Mucosa of rectum (tissue), 2 donors: ENCODE data around the gene ANKRD22.

Experiments used
- H3K27ac ChIP-seq, 2 donors: one replicate each; pipeline ENCODE4 v1.7.0; 2013; ENCODE audit warnings: inconsistent platforms in 2 of 2, low read depth in 2 of 2, low read length in 2 of 2
- H3K27me3 ChIP-seq, 2 donors: one replicate each; pipeline ENCODE4 v1.7.0; 2013; ENCODE audit warnings: low read length in 2 of 2; ENCODE audit not compliant: control insufficient read depth in 2 of 2, insufficient read depth in 2 of 2
- H3K36me3 ChIP-seq, 2 donors: one replicate each; pipeline ENCODE4 v1.7.0; 2013; ENCODE audit warnings: low read length in 2 of 2; ENCODE audit not compliant: control insufficient read depth in 2 of 2, insufficient read depth in 2 of 2
- H3K4me1 ChIP-seq, 2 donors: one replicate each; pipeline ENCODE4 v1.7.0; 2013; ENCODE audit warnings: low read length in 2 of 2, mild to moderate bottlenecking in 1 of 2; ENCODE audit not compliant: control insufficient read depth in 2 of 2, insufficient read depth in 2 of 2
- H3K4me3 ChIP-seq, 2 donors: one replicate each; pipeline ENCODE4 v1.7.0; 2013; ENCODE audit warnings: low read length in 2 of 2
- H3K9ac ChIP-seq, 2 donors: one replicate each; pipeline ENCODE4 v1.7.0; 2013; ENCODE audit warnings: low read length in 2 of 2, low read depth in 1 of 2, mild to moderate bottlenecking in 1 of 2
- H3K9me3 ChIP-seq, 2 donors: one replicate each; pipeline ENCODE4 v1.7.0; 2013; ENCODE audit warnings: low read length in 2 of 2; ENCODE audit not compliant: control insufficient read depth in 2 of 2
- donor health status: healthy.
- donor health status: Normal muscosa, but diverticular disease.

The ANKRD22 gene

DNA sequence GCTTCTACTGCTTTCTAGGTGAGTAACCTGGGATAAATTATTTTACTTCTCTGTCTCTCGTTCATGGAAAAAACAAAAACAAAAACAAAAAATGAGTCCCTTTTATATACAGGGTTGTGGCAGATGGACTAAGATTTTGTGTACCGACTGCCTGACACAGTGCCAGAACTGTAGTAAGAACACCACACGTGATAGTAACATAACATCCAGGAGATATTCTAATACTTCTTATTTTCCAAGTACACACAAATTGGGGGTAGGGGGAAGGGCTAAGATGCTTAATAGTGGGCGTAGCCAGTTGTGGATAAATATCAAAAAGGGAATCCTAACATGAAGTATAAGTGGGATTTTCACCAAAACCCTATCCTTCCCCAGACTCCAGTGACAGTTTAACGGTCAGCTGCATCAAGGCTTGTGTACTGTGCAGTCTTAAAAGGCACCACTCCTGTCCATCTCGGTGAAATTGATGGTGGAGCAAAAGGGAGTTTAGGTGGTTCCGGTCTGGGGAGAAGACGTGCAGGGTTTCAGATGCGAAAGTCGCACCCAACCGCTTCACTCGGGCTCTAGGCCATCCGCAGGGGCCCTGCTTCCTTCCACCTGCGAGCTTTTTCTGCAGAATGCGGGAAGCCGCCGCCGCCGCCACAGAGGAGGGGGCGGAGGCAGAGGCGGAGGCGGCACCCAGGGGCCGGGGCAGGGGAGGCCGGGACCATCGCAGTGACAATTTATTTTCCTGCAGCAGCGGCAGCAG, 28.1 kb upstream of the ANKRD22 start, which contains the start of gene STAMBPL1:
TSS of gene STAMBPL1 (plus strand) at position 712 of the 748 bp plus-strand sequence. CDS start 21,464 bp downstream, outside the sequence.
- Histone ChIP-seq H3K36me3 (no peaks in the 10 kb centered on the region), H3K27ac (peak within 1 kb of the TSS; percentile 93 to 98), H3K9me3 (no peaks in the 10 kb centered on the region), H3K9ac (peak within 1 kb of the TSS; percentile 90 to 97), H3K4me1 (peaks cover 23 to 31% of the 10 kb centered on the region in 2 donors), H3K4me3 (peak within 1 kb of the TSS; percentile 90 to 91), H3K27me3 (no peaks in the 10 kb centered on the region)

DNA sequence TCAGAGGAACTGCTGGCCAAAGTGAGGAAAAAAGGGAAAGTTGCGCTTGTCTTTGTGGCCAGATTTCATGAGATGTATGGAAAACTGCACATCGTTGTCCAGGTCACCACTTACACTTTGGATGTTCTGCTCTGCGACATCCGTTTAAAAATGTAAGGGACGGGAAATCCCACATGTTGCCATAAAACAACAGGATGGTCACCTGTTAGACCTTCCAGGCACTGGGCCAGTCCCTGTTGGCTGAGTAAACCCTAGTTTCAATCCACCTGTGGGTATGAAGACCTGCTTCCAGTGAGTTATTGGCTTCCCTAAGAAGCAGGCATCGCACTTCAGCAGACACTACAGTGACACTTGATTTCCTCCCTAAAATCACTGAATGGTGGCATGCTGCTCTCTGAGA, 25.7 kb upstream of the ANKRD22 start:
- no peak overlapping the region for H3K9ac ChIP-seq
- H3K27me3 ChIP-seq = no peaks in the 10 kb centered on the region
- no peak overlapping the region for H3K4me3 ChIP-seq
- H3K4me1 ChIP-seq = peaks cover 20 to 23% of the 10 kb centered on the region in 2 donors
- H3K9me3 ChIP-seq = no peaks in the 10 kb centered on the region
- no peak overlapping the region for H3K27ac ChIP-seq
- no peaks in the 10 kb centered on the region for H3K36me3 ChIP-seq

DNA sequence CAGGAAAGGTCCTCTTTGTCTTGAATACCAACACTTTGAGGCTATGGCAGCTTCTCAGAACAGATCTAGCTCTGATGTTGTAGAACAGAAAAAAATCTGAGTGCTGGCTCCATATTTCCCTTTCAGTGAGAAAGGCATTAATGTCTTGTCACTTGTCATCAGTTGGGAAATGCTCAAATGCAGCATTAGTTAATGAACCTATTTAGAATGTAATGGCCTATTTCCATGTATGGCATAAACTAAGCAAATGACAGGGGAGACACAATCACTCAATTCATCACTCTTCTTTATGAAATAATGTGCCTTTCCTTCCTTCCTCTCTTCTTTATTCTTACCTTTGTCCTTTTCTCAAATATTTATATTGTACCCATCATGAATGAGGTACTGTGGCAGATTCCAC, 23.4 kb upstream of the ANKRD22 start:
- H3K4me1 ChIP-seq = peaks cover 8 to 10% of the 10 kb centered on the region in 2 donors
- no peak overlapping the region for H3K4me3 ChIP-seq
- H3K9ac ChIP-seq = no peak overlapping the region
- H3K27me3 ChIP-seq = no peaks in the 10 kb centered on the region
- H3K27ac ChIP-seq = no peak overlapping the region
- no peaks in the 10 kb centered on the region for H3K9me3 ChIP-seq
- H3K36me3 ChIP-seq = no peaks in the 10 kb centered on the region

DNA sequence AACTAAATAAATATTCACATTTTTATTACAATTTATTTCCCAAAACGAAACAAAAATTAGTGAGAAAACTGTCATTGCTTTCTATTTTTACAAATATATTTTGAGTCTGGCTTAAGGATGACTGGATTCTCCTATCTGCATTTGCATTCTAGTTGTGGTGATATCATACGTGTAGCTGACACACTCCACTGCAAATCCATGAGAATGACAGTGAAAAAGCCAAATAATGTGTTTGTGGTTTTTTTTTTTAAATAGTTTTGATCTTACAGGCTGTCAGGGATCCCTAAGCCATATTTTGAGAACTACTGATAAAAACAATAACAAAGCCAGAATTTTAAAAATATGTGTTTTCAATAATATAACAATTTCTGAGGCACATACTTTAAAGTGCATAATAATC, 22.6 kb upstream of the ANKRD22 start:
- H3K36me3 ChIP-seq = no peaks in the 10 kb centered on the region
- H3K4me1 ChIP-seq = peaks cover 2 to 3% of the 10 kb centered on the region in 2 donors
- H3K9me3 ChIP-seq = no peaks in the 10 kb centered on the region
- H3K27ac ChIP-seq = no peak overlapping the region
- H3K9ac ChIP-seq = no peak overlapping the region
- no peak overlapping the region for H3K4me3 ChIP-seq
- H3K27me3 ChIP-seq = no peaks in the 10 kb centered on the region

DNA sequence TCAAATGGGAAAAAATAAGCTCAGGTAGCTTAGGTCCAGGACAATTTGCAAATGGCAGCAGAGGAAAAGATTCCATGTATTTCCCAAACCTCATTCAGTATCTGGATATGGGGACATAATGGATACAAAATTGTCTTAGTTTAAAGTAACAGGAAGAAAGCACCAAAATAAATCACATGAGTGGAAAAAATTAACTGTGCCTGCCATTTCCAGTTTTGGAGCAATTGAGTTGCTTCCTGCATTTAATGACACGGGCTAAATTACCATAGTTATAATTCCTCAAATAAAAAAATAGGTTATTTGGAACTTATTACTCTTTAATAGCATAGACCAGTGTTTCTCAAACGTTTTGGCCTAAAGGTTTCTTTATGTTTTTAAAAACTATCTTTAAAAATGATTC, 22.1 kb upstream of the ANKRD22 start:
- Histone ChIP-seq H3K9ac (no peak overlapping the region), H3K27ac (no peak overlapping the region), H3K4me3 (no peak overlapping the region), H3K36me3 (no peaks in the 10 kb centered on the region), H3K27me3 (no peaks in the 10 kb centered on the region), H3K4me1 (no peaks in the 10 kb centered on the region), H3K9me3 (no peaks in the 10 kb centered on the region)

DNA sequence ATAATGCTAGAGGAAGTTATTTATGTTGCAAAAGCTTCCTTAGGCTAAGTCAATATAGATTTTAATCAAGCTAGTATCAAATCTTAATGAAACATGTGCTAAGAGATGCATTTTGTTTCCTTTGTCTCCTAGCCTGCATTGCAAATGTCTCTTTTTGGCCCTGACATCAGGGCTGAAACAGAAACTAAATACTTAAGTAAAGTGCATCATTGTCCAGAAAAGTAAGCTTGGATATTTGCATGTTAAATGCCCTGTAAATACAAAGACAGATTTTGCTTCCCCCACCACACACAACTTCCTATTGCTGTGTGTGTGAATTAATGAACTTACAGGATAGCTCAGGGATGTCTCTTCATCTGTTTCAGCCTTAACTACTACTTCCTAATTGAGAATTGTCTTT, 18.4 kb upstream of the ANKRD22 start:
- Histone ChIP-seq H3K9ac (no peak overlapping the region), H3K4me1 (no peaks in the 10 kb centered on the region), H3K9me3 (no peaks in the 10 kb centered on the region), H3K4me3 (no peak overlapping the region), H3K27ac (no peak overlapping the region), H3K36me3 (no peaks in the 10 kb centered on the region), H3K27me3 (no peaks in the 10 kb centered on the region)

DNA sequence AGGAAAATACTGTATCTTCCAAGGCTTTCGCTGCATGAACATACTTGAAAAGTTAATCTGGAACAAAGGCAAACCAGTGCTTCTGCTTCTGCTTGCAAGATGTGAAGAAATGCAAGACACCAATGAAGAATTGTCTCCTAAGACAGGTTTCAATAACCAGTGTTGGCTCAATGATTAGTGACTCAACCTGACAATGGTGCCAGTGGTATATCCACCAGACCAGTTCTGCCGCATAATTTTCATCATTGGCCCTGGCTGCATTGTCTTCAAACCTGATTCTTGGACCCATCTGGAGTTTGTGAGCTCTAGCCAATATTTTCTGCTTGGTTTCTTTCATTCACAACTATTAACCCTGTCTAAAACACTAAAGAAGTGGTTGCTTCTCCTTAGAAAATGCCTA, 14.8 kb upstream of the ANKRD22 start:
- no peaks in the 10 kb centered on the region for H3K36me3 ChIP-seq
- no peak overlapping the region for H3K9ac ChIP-seq
- H3K27me3 ChIP-seq = no peaks in the 10 kb centered on the region
- H3K9me3 ChIP-seq = no peaks in the 10 kb centered on the region
- H3K4me1 ChIP-seq = no peaks in the 10 kb centered on the region
- H3K27ac ChIP-seq = no peak overlapping the region
- no peak overlapping the region for H3K4me3 ChIP-seq

DNA sequence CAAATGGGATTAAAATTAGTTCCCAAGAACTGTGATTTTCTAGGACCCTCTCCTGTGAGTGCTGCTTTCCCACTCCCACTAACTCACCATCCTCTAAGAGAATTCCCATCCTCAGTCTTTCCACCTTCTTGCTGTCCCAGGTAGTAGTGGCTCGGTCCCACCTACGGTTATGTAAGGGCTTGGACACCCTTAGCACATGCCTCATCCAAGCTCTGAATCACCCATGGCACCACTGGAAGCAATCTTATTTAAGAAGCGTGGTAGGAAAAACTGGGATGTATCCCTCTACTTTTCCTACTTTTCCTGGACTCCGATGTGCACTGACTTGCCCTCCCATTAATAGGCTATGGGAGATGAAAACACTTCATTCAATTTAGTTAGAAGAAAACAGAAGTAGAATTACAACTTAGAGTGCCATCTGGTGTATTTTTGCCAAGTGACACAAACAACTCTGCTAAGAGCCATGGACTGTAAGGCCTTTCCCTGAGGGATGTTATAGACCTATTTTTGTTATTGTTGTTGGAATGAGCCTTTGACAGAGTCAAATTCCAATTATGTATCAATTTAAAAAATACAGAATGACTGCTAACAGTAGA, 13.7 kb upstream of the ANKRD22 start:
- H3K27ac ChIP-seq = no peak overlapping the region
- H3K9ac ChIP-seq = no peak overlapping the region
- H3K36me3 ChIP-seq = no peaks in the 10 kb centered on the region
- H3K27me3 ChIP-seq = no peaks in the 10 kb centered on the region
- H3K9me3 ChIP-seq = no peaks in the 10 kb centered on the region
- H3K4me1 ChIP-seq = no peaks in the 10 kb centered on the region
- no peak overlapping the region for H3K4me3 ChIP-seq

DNA sequence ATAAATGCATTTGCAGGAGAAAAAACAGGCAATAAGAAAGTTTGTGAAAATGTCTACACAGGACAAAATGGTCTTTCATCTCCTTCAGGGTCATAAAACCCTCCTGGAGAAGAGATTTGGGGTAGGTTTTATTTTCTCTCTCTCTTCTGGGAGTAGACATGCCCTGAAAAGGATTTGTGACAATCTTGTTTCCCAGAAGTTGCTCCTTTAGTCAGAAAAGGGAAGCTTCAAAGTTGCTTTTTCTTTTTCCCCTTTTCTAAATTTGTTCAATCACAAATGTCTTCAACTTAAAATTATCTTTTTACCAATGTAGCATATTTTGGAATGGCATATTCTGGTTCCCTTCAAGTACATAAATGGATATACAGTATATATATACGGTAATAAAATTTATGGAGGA, 9.4 kb upstream of the ANKRD22 start:
- Histone ChIP-seq H3K9ac (no peak overlapping the region), H3K27me3 (no peaks in the 10 kb centered on the region), H3K9me3 (no peaks in the 10 kb centered on the region), H3K4me3 (no peak overlapping the region), H3K4me1 (peaks cover 5 to 7% of the 10 kb centered on the region in 2 donors), H3K27ac (no peak overlapping the region), H3K36me3 (no peaks in the 10 kb centered on the region)

DNA sequence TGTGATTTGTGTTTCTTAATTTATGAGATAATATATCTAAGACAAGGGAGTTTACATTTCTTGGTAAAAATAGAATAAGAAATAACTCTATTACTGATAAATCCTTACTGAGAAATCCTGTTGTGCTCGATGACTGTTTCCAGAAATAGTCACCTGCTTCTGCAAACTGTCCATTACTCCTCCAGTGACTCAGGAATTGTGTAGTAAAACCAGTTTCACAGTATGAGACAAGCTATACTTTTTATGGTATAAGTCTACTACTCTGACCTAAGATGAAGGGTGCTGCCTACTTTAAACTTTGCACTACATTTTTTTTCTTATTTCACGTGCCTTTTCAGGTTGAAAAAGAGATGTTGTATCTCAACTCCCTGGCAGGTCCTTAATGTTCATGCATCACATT, 6.8 kb upstream of the ANKRD22 start:
- H3K4me1 ChIP-seq = peaks cover 6 to 12% of the 10 kb centered on the region in 2 donors
- H3K9ac ChIP-seq = no peak overlapping the region
- H3K27ac ChIP-seq = peak overlapping the region in 1 of 2 donors; percentile 67
- no peaks in the 10 kb centered on the region for H3K9me3 ChIP-seq
- H3K27me3 ChIP-seq = no peaks in the 10 kb centered on the region
- no peaks in the 10 kb centered on the region for H3K36me3 ChIP-seq
- no peak overlapping the region for H3K4me3 ChIP-seq
